ENCODE measurements around the gene AFDN. TPM values are rescaled to one million over a fixed set of nuclear protein-coding genes. Genes with fewer than 3 reads are reported as not detected.

The AFDN gene
- total RNA-seq, 1 donor from 2014 or later, result 357 TPM

GRCh38 chr6:167782698-167783517 lies 43.8 kb upstream of the AFDN start:
- Mint-ChIP-seq H3K4me1 (peaks cover 18% of the 10 kb centered on the region), H3K27me3 (ENCODE audit: insufficient read depth, low read depth) (peaks cover 2% of the 10 kb centered on the region), H3K9me3 (no peaks in the 10 kb centered on the region), H3K36me3 (no peaks in the 10 kb centered on the region), H3K27ac (no peak overlapping the region), H3K4me3 (no peak overlapping the region)
- H2AFZ ChIP-seq (replicated peaks), result no peak overlapping the region
- no peak overlapping the region for H3K9ac ChIP-seq
- no peak for DNase-seq (ENCODE audit: low spot score)
- H3K4me2 ChIP-seq, result no peak overlapping the region
- no peaks in the 10 kb centered on the region for H3K36me3 ChIP-seq
- TF ChIP-seq EZH2 (IDR thresholded peaks at IDR 0.05) (no peak), EZH2phosphoT487 (IDR thresholded peaks at IDR 0.05) (no peak)
- TF ChIP-seq, protein P1, sequence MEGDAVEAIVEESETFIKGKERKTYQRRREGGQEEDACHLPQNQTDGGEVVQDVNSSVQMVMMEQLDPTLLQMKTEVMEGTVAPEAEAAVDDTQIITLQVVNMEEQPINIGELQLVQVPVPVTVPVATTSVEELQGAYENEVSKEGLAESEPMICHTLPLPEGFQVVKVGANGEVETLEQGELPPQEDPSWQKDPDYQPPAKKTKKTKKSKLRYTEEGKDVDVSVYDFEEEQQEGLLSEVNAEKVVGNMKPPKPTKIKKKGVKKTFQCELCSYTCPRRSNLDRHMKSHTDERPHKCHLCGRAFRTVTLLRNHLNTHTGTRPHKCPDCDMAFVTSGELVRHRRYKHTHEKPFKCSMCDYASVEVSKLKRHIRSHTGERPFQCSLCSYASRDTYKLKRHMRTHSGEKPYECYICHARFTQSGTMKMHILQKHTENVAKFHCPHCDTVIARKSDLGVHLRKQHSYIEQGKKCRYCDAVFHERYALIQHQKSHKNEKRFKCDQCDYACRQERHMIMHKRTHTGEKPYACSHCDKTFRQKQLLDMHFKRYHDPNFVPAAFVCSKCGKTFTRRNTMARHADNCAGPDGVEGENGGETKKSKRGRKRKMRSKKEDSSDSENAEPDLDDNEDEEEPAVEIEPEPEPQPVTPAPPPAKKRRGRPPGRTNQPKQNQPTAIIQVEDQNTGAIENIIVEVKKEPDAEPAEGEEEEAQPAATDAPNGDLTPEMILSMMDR (IDR thresholded peaks at IDR 0.05), result no peak
- H4K20me1 ChIP-seq (ENCODE audit: low read depth), result no peaks in the 10 kb centered on the region
- no peaks in the 10 kb centered on the region for H3K4me1 ChIP-seq
- no peaks in the 10 kb centered on the region for H3K9me3 ChIP-seq (ENCODE audit: low read depth)
- H3K27ac ChIP-seq, result no peak overlapping the region
- H3K27me3 ChIP-seq, result no peaks in the 10 kb centered on the region
- H3K79me2 ChIP-seq (ENCODE audit: low read depth), result no peaks in the 10 kb centered on the region
- H3F3A ChIP-seq (ENCODE audit: low read depth), result no peaks in the 10 kb centered on the region
- no peak overlapping the region for H3K4me3 ChIP-seq

- no peak for DNase-seq (ENCODE audit: low spot score)
- H3K27me3 Mint-ChIP-seq (ENCODE audit: insufficient read depth, low read depth), result peaks cover 8% of the 10 kb centered on the region
- H3K27me3 ChIP-seq, result no peaks in the 10 kb centered on the region
- H3K4me1 Mint-ChIP-seq, result peaks cover 33% of the 10 kb centered on the region
- no peak overlapping the region for H3K4me3 Mint-ChIP-seq
- H3K9me3 Mint-ChIP-seq, result no peaks in the 10 kb centered on the region
- H3K4me3 ChIP-seq, result no peak overlapping the region
- no peak overlapping the region for H2AFZ ChIP-seq (replicated peaks)
- no peaks in the 10 kb centered on the region for H3K9me3 ChIP-seq (ENCODE audit: low read depth)
- H3K36me3 Mint-ChIP-seq, result no peaks in the 10 kb centered on the region
- no peaks in the 10 kb centered on the region for H3K79me2 ChIP-seq (ENCODE audit: low read depth)
- H3K4me2 ChIP-seq, result no peak overlapping the region
- no peak for TF ChIP-seq EZH2phosphoT487 (IDR thresholded peaks at IDR 0.05)
- no peak for TF ChIP-seq EZH2 (IDR thresholded peaks at IDR 0.05)
- TF ChIP-seq, protein P1 (IDR thresholded peaks at IDR 0.05), result no peak
- peak overlapping the region; percentile 2 for H3K27ac Mint-ChIP-seq
- no peak overlapping the region for H3K9ac ChIP-seq
- H4K20me1 ChIP-seq (ENCODE audit: low read depth), result no peaks in the 10 kb centered on the region
- H3K36me3 ChIP-seq, result no peaks in the 10 kb centered on the region
- H3K4me1 ChIP-seq, result peaks cover 11% of the 10 kb centered on the region
- no peak overlapping the region for H3K27ac ChIP-seq
- no peaks in the 10 kb centered on the region for H3F3A ChIP-seq (ENCODE audit: low read depth)
Measured at GRCh38 chr6:167786853-167787675, 39.6 kb upstream of the AFDN start.

GRCh38 chr6:167787896-167788562 lies 38.7 kb upstream of the AFDN start:
- peaks cover 33% of the 10 kb centered on the region for H3K4me1 Mint-ChIP-seq
- H3K27me3 ChIP-seq, result no peaks in the 10 kb centered on the region
- H3K36me3 Mint-ChIP-seq, result no peaks in the 10 kb centered on the region
- DNase-seq (ENCODE audit: low spot score), result no peak
- H3K9ac ChIP-seq, result no peak overlapping the region
- H3K79me2 ChIP-seq (ENCODE audit: low read depth), result no peaks in the 10 kb centered on the region
- H3K4me1 ChIP-seq, result peaks cover 11% of the 10 kb centered on the region
- no peaks in the 10 kb centered on the region for H3K9me3 ChIP-seq (ENCODE audit: low read depth)
- no peak overlapping the region for H3K4me3 Mint-ChIP-seq
- H3K27me3 Mint-ChIP-seq (ENCODE audit: insufficient read depth, low read depth), result peaks cover 8% of the 10 kb centered on the region
- no peak overlapping the region for H2AFZ ChIP-seq (replicated peaks)
- no peaks in the 10 kb centered on the region for H3K36me3 ChIP-seq
- H3K4me2 ChIP-seq, result no peak overlapping the region
- no peaks in the 10 kb centered on the region for H3F3A ChIP-seq (ENCODE audit: low read depth)
- H3K27ac Mint-ChIP-seq, result peak overlapping the region; percentile 83
- H4K20me1 ChIP-seq (ENCODE audit: low read depth), result no peaks in the 10 kb centered on the region
- H3K9me3 Mint-ChIP-seq, result no peaks in the 10 kb centered on the region
- TF ChIP-seq EZH2 (IDR thresholded peaks at IDR 0.05), result no peak
- TF ChIP-seq, protein P1 (IDR thresholded peaks at IDR 0.05), result no peak
- no peak overlapping the region for H3K4me3 ChIP-seq
- no peak overlapping the region for H3K27ac ChIP-seq

All from neural progenitor cell (in vitro differentiated cells).